Measurements from ENCODE around the gene NTM.

DNA sequence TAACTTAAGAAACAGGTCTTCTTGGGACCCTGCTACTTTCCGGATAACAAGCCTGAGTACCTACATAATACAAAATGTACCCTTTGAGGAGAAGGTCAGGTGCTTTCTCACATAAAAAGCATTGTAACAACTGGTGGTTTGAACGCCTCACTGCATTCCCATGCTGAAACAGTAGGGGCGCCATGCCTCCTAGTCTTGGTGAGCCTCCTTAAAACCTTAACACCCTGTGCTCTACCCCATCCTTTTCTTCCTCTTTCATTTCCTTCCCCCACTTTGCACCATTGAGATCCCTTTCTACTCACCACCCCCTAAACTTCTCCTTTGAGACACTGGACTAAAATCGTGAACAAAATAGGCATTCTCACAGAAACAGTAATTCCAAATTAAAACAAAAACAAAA, 729.3 kb downstream of the NTM start:
- no peak for TF ChIP-seq EP300 (IDR thresholded peaks at IDR 0.05)
- TF ChIP-seq, protein P1, sequence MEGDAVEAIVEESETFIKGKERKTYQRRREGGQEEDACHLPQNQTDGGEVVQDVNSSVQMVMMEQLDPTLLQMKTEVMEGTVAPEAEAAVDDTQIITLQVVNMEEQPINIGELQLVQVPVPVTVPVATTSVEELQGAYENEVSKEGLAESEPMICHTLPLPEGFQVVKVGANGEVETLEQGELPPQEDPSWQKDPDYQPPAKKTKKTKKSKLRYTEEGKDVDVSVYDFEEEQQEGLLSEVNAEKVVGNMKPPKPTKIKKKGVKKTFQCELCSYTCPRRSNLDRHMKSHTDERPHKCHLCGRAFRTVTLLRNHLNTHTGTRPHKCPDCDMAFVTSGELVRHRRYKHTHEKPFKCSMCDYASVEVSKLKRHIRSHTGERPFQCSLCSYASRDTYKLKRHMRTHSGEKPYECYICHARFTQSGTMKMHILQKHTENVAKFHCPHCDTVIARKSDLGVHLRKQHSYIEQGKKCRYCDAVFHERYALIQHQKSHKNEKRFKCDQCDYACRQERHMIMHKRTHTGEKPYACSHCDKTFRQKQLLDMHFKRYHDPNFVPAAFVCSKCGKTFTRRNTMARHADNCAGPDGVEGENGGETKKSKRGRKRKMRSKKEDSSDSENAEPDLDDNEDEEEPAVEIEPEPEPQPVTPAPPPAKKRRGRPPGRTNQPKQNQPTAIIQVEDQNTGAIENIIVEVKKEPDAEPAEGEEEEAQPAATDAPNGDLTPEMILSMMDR (IDR thresholded peaks at IDR 0.05) = peak in 1 of 4 experiments; percentile 21
- TF ChIP-seq POLR2A (IDR thresholded peaks at IDR 0.05) = no peak
- TF ChIP-seq POLR2AphosphoS5 (IDR thresholded peaks at IDR 0.05) = no peak
